Keratinocyte (primary cell): ENCODE measurements around the gene SDF2L1. TPM values are rescaled to one million over a fixed set of nuclear protein-coding genes. Genes with fewer than 3 reads are reported as not detected.

Experiments
- DNase-seq: peaks from one replicate; pipeline ENCODE4 v3.0.0-alpha.2; 2011; ENCODE audit warnings: low read depth, missing footprints, low spot score
- FAIRE-seq: peaks from 2 replicates; lab custom pipeline; 2011; peaks lifted over from hg19 to GRCh38; lab: Jason Lieb, UNC
- H2AFZ ChIP-seq: 2 replicates; pipeline ENCODE4 v1.6.0; 2012; ENCODE audit warnings: low read length, control low read depth, inconsistent platforms; ENCODE audit not compliant: control insufficient read depth
- H3K27ac ChIP-seq: 2 replicates; pipeline ENCODE4 v1.5.1; 2011; ENCODE audit warnings: low read length; ENCODE audit not compliant: control insufficient read depth, insufficient read depth
- H3K27me3 ChIP-seq: 3 replicates; pipeline ENCODE4 v1.6.0; 2011; ENCODE audit warnings: low read length; ENCODE audit not compliant: control insufficient read depth, insufficient read depth; ENCODE audit errors: extremely low read depth
- H3K36me3 ChIP-seq, 2 experiments: 2 replicates in 1 of 2; 3 replicates in 1 of 2; pipeline ENCODE4 v1.5.1; 2011; ENCODE audit warnings: low read length in 2 of 2, mild to moderate bottlenecking in 1 of 2; ENCODE audit not compliant: control insufficient read depth in 2 of 2, insufficient read depth in 2 of 2; ENCODE audit errors: extremely low read depth in 1 of 2
- H3K4me1 ChIP-seq: 3 replicates; pipeline ENCODE4 v1.5.1; 2011; ENCODE audit warnings: low read length; ENCODE audit not compliant: control insufficient read depth, insufficient read depth; ENCODE audit errors: extremely low read depth
- H3K4me2 ChIP-seq: 3 replicates; pipeline ENCODE4 v1.6.0; 2011; ENCODE audit warnings: low read depth, low read length; ENCODE audit not compliant: control insufficient read depth, insufficient read depth; ENCODE audit errors: extremely low read depth
- H3K4me3 ChIP-seq, 3 experiments: fragments of 200-600 bp in 1 of 3; sonication (generic) in 1 of 3; 2 replicates in 2 of 3; 3 replicates in 1 of 3; pipeline ENCODE4 v1.5.1; 2011 to 2016; ENCODE audit warnings: low read length in 3 of 3, mild to moderate bottlenecking in 3 of 3, control low read depth in 2 of 3, inconsistent platforms in 1 of 3, low read depth in 1 of 3, mixed read lengths in 1 of 3, mixed run types in 1 of 3, moderate library complexity in 1 of 3; ENCODE audit not compliant: control insufficient read depth in 2 of 3, insufficient read depth in 2 of 3; ENCODE audit errors: extremely low read depth in 1 of 3
- H3K79me2 ChIP-seq: 2 replicates; pipeline ENCODE4 v1.6.0; 2012; ENCODE audit warnings: low read length; ENCODE audit not compliant: control insufficient read depth, insufficient read depth
- H3K9ac ChIP-seq: 3 replicates; pipeline ENCODE4 v1.6.0; 2011; ENCODE audit warnings: low read length; ENCODE audit not compliant: control insufficient read depth, insufficient read depth; ENCODE audit errors: extremely low read depth
- H3K9me1 ChIP-seq: 3 replicates; pipeline ENCODE4 v1.6.0; 2011; ENCODE audit warnings: low read length; ENCODE audit not compliant: control insufficient read depth, insufficient read depth; ENCODE audit errors: extremely low read depth
- H3K9me3 ChIP-seq: 2 replicates; pipeline ENCODE4 v1.5.1; 2012; ENCODE audit warnings: low read depth, low read length; ENCODE audit not compliant: control insufficient read depth
- H4K20me1 ChIP-seq: 3 replicates; pipeline ENCODE4 v1.6.0; 2011; ENCODE audit warnings: low read length; ENCODE audit not compliant: control insufficient read depth, insufficient read depth; ENCODE audit errors: extremely low read depth
- CTCF ChIP-seq, 3 experiments: IDR thresholded peaks in 1 of 3; conservative IDR thresholded peaks in 1 of 3; optimal IDR thresholded peaks in 1 of 3; 2 replicates in 2 of 3; 3 replicates in 1 of 3; pipeline versions ENCODE3 to v1.5.1; 2011; ENCODE audit warnings: low read length in 3 of 3, mild to moderate bottlenecking in 3 of 3, moderate library complexity in 2 of 3, control low read depth in 1 of 3, inconsistent platforms in 1 of 3; ENCODE audit not compliant: insufficient read depth in 2 of 3; ENCODE audit errors: extremely low read depth in 1 of 3
- EZH2 ChIP-seq: IDR thresholded peaks from one replicate; pipeline ENCODE4 v1.6.1; 2012; ENCODE audit warnings: inconsistent platforms, mild to moderate bottlenecking, low read length, moderate library complexity
- dilution Hi-C: fragments of 300-500 bp; cut with MboI; formaldehyde crosslinking; loops from one replicate; pipeline ENCODE4 v1.7.0; 2020; ENCODE audit warnings: low sequenced_read_pairs; ENCODE audit not compliant: extremely low pct_ligation_motif_present
- polyA plus RNA-seq, 5 experiments: library from polyadenylated mRNA; depleted of rRNA in 3 of 5; stranded (reverse) in 3 of 5; stranded (forward) in 1 of 5; unstranded in 1 of 5; fragments of >200 nt; gene quantifications; 1 replicate in 1 of 5; 2 replicates in 3 of 5; 3 replicates in 1 of 5; pipeline versions ENCODE4 v1.2.1 to v1.2.3, GENCODE V29; 2011 to 2012; ENCODE audit warnings: missing spikeins in 2 of 5, low read depth in 1 of 5, low replicate concordance in 1 of 5

Gene SDF2L1
- polyA plus RNA-seq, 1 donor (not counting 4 experiments of a cell fraction or from before 2014, with no cell fraction given): 25.6 TPM

GRCh38 chr22:21628386-21629254, 13.5 kb upstream of the SDF2L1 start:
- dilution Hi-C loops: no loop called here
- peak overlapping the region; percentile 86 for H3K27ac ChIP-seq

GRCh38 chr22:21629255-21630149, 12.6 kb upstream of the SDF2L1 start, which contains the start of gene YDJC:
Gene YDJC, minus strand, starts transcription at chr22:21630022. Its CDS starts 8 bp downstream, at chr22:21630014.
- peaks cover 6 to 13% of the 10 kb centered on the region in 2 experiments for H3K36me3 ChIP-seq
- no peaks in the 10 kb centered on the region for H3K27me3 ChIP-seq
- H3K4me2 ChIP-seq: peak within 1 kb of the TSS; percentile 83
- TF ChIP-seq EZH2 (no peak), CTCF (optimal IDR thresholded peaks at IDR 0.05 in 1 of 3, IDR thresholded peaks at IDR 0.05 in 1 of 3, conservative IDR thresholded peaks at IDR 0.05 in 1 of 3; ENCODE audit: extremely low read depth in 1 of 3, insufficient read depth in 2 of 3, low read length in 3 of 3) (peak; percentile 72 to 94 (median 87))
- peak within 1 kb of the TSS; percentile 92 to 96 (median 93) for H3K4me3 ChIP-seq
- H4K20me1 ChIP-seq: peaks cover 3% of the 10 kb centered on the region
- peak within 1 kb of the TSS; percentile 86 for H3K27ac ChIP-seq
- FAIRE-seq (peak; percentile 62), DNase-seq (peak; percentile 76)
- H3K9me1 ChIP-seq: no peaks in the 10 kb centered on the region
- no peaks in the 10 kb centered on the region for H3K9me3 ChIP-seq
- H3K9ac ChIP-seq: peak within 1 kb of the TSS; percentile 97
- peak within 1 kb of the TSS; percentile 84 for H2AFZ ChIP-seq
- dilution Hi-C loops: no loop called here
- H3K4me1 ChIP-seq: peaks cover 12% of the 10 kb centered on the region
- H3K79me2 ChIP-seq: peaks cover 41% of the 10 kb centered on the region

More at GRCh38 chr22:21628386-21629254, 13.5 kb upstream of the SDF2L1 start:
- peaks cover 13% of the 10 kb centered on the region for H3K4me1 ChIP-seq
- no peaks in the 10 kb centered on the region for H3K9me3 ChIP-seq
- H3K9ac ChIP-seq: peak overlapping the region; percentile 97
- H3K9me1 ChIP-seq: peaks cover 2% of the 10 kb centered on the region
- peaks cover 41% of the 10 kb centered on the region for H3K79me2 ChIP-seq
- peaks cover 6 to 13% of the 10 kb centered on the region in 2 experiments for H3K36me3 ChIP-seq
- H3K4me3 ChIP-seq: peak overlapping the region; percentile 92 to 96 (median 93)
- H3K4me2 ChIP-seq: peak overlapping the region; percentile 83
- DNase-seq (no peak), FAIRE-seq (no peak)
- no peaks in the 10 kb centered on the region for H3K27me3 ChIP-seq
- H2AFZ ChIP-seq: peak overlapping the region; percentile 84
- peaks cover 6% of the 10 kb centered on the region for H4K20me1 ChIP-seq
- TF ChIP-seq CTCF (optimal IDR thresholded peaks at IDR 0.05 in 1 of 3, IDR thresholded peaks at IDR 0.05 in 1 of 3, conservative IDR thresholded peaks at IDR 0.05 in 1 of 3; ENCODE audit: extremely low read depth in 1 of 3, insufficient read depth in 2 of 3, low read length in 3 of 3) (no peak), EZH2 (no peak)
